Mesenchymal stem cell (in vitro differentiated cells and primary cell): ENCODE results near the gene TRMT13.

Source experiments
- DNase-seq: peaks from one replicate; pipeline ENCODE4 v3.0.0-alpha.2; 2013
- H2AFZ ChIP-seq: one replicate; pipeline ENCODE4 v1.6.1; 2013; ENCODE audit warnings: low read depth, mild to moderate bottlenecking, control low read depth, inconsistent platforms, low read length, moderate library complexity
- H2AK5ac ChIP-seq: 2 replicates; pipeline ENCODE4 v1.6.1; 2013; ENCODE audit warnings: low read length, moderate library complexity, mild to moderate bottlenecking, inconsistent platforms; ENCODE audit not compliant: severe bottlenecking
- H2BK120ac ChIP-seq: one replicate; pipeline ENCODE4 v1.6.1; 2013; ENCODE audit warnings: low read depth, mild to moderate bottlenecking, inconsistent platforms, low read length, moderate library complexity
- H2BK12ac ChIP-seq, 2 experiments: one replicate each; pipeline ENCODE4 v1.6.1; 2013; ENCODE audit warnings: inconsistent platforms in 2 of 2, low read length in 2 of 2, mild to moderate bottlenecking in 2 of 2, moderate library complexity in 2 of 2, control low read depth in 1 of 2
- H2BK15ac ChIP-seq: one replicate; pipeline ENCODE4 v1.6.1; 2013; ENCODE audit warnings: mild to moderate bottlenecking, low read depth, inconsistent platforms; ENCODE audit not compliant: poor library complexity, severe bottlenecking
- H2BK5ac ChIP-seq: 2 replicates; pipeline ENCODE4 v1.6.1; 2013; ENCODE audit warnings: low read depth, mild to moderate bottlenecking, low read length, control low read depth, inconsistent platforms; ENCODE audit not compliant: poor library complexity, severe bottlenecking
- H3K14ac ChIP-seq, 2 experiments: one replicate each; pipeline ENCODE4 v1.6.1; 2013; ENCODE audit warnings: inconsistent platforms in 2 of 2, low read length in 2 of 2, control low read depth in 1 of 2, mild to moderate bottlenecking in 1 of 2, moderate library complexity in 1 of 2
- H3K18ac ChIP-seq, 2 experiments: one replicate each; pipeline ENCODE4 v1.6.1; 2013; ENCODE audit warnings: inconsistent platforms in 2 of 2, low read length in 2 of 2, control low read depth in 1 of 2, low read depth in 1 of 2, mild to moderate bottlenecking in 1 of 2
- H3K23ac ChIP-seq, 2 experiments: one replicate each; pipeline ENCODE4 v1.6.1; 2013; ENCODE audit warnings: inconsistent platforms in 2 of 2, low read length in 2 of 2, mild to moderate bottlenecking in 2 of 2, moderate library complexity in 2 of 2, control low read depth in 1 of 2
- H3K27ac ChIP-seq: 2 replicates; pipeline ENCODE4 v1.5.1; 2013; ENCODE audit warnings: mild to moderate bottlenecking, moderate library complexity, low read length, control low read depth, inconsistent platforms; ENCODE audit not compliant: poor library complexity, severe bottlenecking
- H3K27me3 ChIP-seq, 2 experiments: 2 replicates each; pipeline versions ENCODE4 v1.6.1 to v1.7.0; 2013; ENCODE audit warnings: low read length in 2 of 2, mild to moderate bottlenecking in 2 of 2, moderate library complexity in 2 of 2, control low read depth in 1 of 2, inconsistent platforms in 1 of 2; ENCODE audit not compliant: control insufficient read depth in 1 of 2, insufficient read depth in 1 of 2
- H3K36me3 ChIP-seq, 2 experiments: 2 replicates each; pipeline versions ENCODE4 v1.6.1 to v1.7.0; 2013; ENCODE audit warnings: low read length in 2 of 2, control low read depth in 1 of 2, inconsistent platforms in 1 of 2, low read depth in 1 of 2, mild to moderate bottlenecking in 1 of 2; ENCODE audit not compliant: insufficient read depth in 2 of 2, control insufficient read depth in 1 of 2
- H3K4ac ChIP-seq, 2 experiments: one replicate each; pipeline ENCODE4 v1.6.1; 2013; ENCODE audit warnings: inconsistent platforms in 2 of 2, low read length in 2 of 2, mild to moderate bottlenecking in 2 of 2, moderate library complexity in 2 of 2, control low read depth in 1 of 2, low read depth in 1 of 2
- H3K4me1 ChIP-seq: 2 replicates; pipeline ENCODE4 v1.6.1; 2013; ENCODE audit warnings: low read depth, low read length, control low read depth; ENCODE audit not compliant: control insufficient read depth, insufficient read depth
- H3K4me2 ChIP-seq: 2 replicates; pipeline ENCODE4 v1.6.1; 2013; ENCODE audit warnings: low read length, mild to moderate bottlenecking, inconsistent platforms; ENCODE audit not compliant: poor library complexity, severe bottlenecking
- H3K4me3 ChIP-seq, 2 experiments: 2 replicates each; pipeline versions ENCODE4 v1.5.1 to v1.7.0; 2013; ENCODE audit warnings: low read length in 2 of 2, mild to moderate bottlenecking in 2 of 2, control low read depth in 1 of 2, low read depth in 1 of 2; ENCODE audit not compliant: insufficient read depth in 1 of 2
- H3K79me1 ChIP-seq: replicated peaks from 2 replicates; pipeline ENCODE4 v1.6.1; 2013; ENCODE audit warnings: mild to moderate bottlenecking, control low read depth, low read length, inconsistent platforms; ENCODE audit not compliant: poor library complexity, severe bottlenecking
- H3K9ac ChIP-seq: 2 replicates; pipeline ENCODE4 v1.7.0; 2013; ENCODE audit warnings: mild to moderate bottlenecking, low read length, moderate library complexity
- H3K9me3 ChIP-seq: 2 replicates; pipeline ENCODE4 v1.7.0; 2013; ENCODE audit warnings: mild to moderate bottlenecking, low read length; ENCODE audit not compliant: control insufficient read depth
- H4K8ac ChIP-seq: one replicate; pipeline ENCODE4 v1.6.1; 2013; ENCODE audit warnings: inconsistent platforms, mild to moderate bottlenecking, low read length, moderate library complexity
- H4K91ac ChIP-seq: one replicate; pipeline ENCODE4 v1.6.1; 2013; ENCODE audit warnings: mild to moderate bottlenecking, low read length, inconsistent platforms
- WGBS: methylation state at CpG from one replicate; pipeline ENCODE4 v1.1.7; 2013; ENCODE audit warnings: mixed read lengths; 5-methylcytosine and 5-hydroxymethylcytosine counted together

Gene TRMT13

DNA sequence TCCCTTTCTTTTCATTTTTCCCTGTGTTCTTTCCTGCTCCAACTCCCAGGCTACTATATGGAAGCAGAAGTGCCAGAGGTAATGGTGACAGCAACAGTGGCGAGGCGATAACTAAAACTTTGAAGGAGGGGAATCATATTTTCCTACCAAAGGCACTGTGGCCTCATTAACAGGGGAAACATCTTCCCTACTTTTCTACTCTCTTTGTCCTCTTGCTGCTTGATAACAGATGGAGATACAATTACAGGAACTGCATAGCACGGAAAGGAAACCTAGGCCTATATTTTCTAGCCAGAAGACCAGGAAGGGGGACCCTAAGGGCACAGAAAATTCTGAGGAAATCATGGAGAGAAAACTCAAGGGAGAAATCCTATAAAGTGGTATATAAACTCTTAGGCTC lies 42.5 kb upstream of the TRMT13 start:
- H3K9me3 ChIP-seq: no peaks in the 10 kb centered on the region
- WGBS: 100% methylated on average over 3 of the region's 3 CpGs

DNA sequence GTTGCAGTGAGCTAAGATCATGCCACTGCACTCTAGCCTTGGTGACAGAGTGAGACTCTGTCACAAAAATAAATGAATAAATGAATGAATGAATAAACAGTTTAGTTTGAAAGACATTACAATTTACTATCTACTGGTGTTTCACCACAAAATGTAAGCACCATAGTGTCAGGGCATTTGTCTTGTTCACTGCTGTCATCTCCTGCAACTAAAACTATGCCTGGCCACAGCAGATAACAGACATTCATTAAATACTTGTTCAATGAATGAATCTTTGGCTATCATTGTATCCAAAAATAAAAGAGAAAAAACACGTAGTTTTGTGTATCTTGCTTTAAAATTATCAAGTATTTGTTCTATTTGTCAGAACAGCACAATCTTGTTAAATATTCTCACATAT lies 32.8 kb upstream of the TRMT13 start:
- H3K27ac ChIP-seq: no peak overlapping the region
- peak; percentile 27 for DNase-seq
- no peak overlapping the region for H2BK120ac ChIP-seq
- peaks cover 0 to 4% of the 10 kb centered on the region in 2 experiments for H3K36me3 ChIP-seq
- no peak overlapping the region for H3K4me3 ChIP-seq
- no peak overlapping the region for H2AFZ ChIP-seq
- no peak overlapping the region for H3K23ac ChIP-seq
- no peaks in the 10 kb centered on the region for H3K9me3 ChIP-seq
- no peak overlapping the region for H2BK15ac ChIP-seq
- WGBS: no CpG with 5 or more reads among the region's 1 CpG
- no peaks in the 10 kb centered on the region for H3K27me3 ChIP-seq
- H3K4me1 ChIP-seq: no peaks in the 10 kb centered on the region
- H3K18ac ChIP-seq: no peak overlapping the region
- H3K4me2 ChIP-seq: no peak overlapping the region
- no peak overlapping the region for H2BK5ac ChIP-seq
- no peak overlapping the region for H2BK12ac ChIP-seq
- no peak overlapping the region for H3K4ac ChIP-seq
- no peak overlapping the region for H4K91ac ChIP-seq
- H4K8ac ChIP-seq: no peak overlapping the region
- peaks cover 4% of the 10 kb centered on the region for H3K79me1 ChIP-seq
- no peak overlapping the region for H3K14ac ChIP-seq
- H2AK5ac ChIP-seq: no peak overlapping the region
- no peak overlapping the region for H3K9ac ChIP-seq

More for the DNA sequence above, 42.5 kb upstream of the TRMT13 start:
- Histone ChIP-seq H2AFZ (no peak overlapping the region), H3K36me3 (peaks cover 3 to 10% of the 10 kb centered on the region in 2 experiments), H2AK5ac (no peak overlapping the region), H2BK5ac (no peak overlapping the region), H3K18ac (no peak overlapping the region), H3K4me1 (peaks cover 3% of the 10 kb centered on the region), H3K23ac (no peak overlapping the region), H4K91ac (no peak overlapping the region), H3K14ac (no peak overlapping the region), H3K27me3 (no peaks in the 10 kb centered on the region), H4K8ac (no peak overlapping the region), H2BK120ac (no peak overlapping the region), H3K4me2 (no peak overlapping the region), H2BK15ac (no peak overlapping the region), H3K9ac (no peak overlapping the region), H3K79me1 (peaks cover 3% of the 10 kb centered on the region), H3K27ac (no peak overlapping the region), H3K4ac (no peak overlapping the region), H2BK12ac (no peak overlapping the region), H3K4me3 (no peak overlapping the region)
- no peak for DNase-seq

DNA sequence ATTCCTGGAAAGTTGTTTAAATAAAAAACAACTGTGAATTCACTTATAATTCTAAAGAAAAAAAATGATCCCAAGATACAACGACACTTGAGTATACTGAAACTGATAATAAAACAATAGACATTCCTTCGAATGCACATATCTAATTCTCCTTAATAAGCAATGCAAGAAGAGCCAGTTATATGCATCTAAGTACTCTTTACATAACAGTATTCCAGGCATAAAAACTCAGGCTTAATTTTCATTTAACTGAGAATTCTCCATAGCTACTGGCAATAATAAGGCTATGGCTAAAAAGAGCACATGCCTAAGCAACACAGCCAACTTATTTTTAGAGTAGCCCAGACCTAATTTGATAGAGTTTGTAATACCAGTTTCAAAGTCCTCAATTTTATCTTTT lies 31.4 kb upstream of the TRMT13 start:
- WGBS: 98% methylated on average over 2 of the region's 2 CpGs
- H3K27me3 ChIP-seq: no peaks in the 10 kb centered on the region
- H2BK120ac ChIP-seq: no peak overlapping the region
- H2BK12ac ChIP-seq: no peak overlapping the region
- no peak overlapping the region for H3K9ac ChIP-seq
- H3K27ac ChIP-seq: no peak overlapping the region
- H3K4me2 ChIP-seq: no peak overlapping the region
- H3K9me3 ChIP-seq: no peaks in the 10 kb centered on the region
- peaks cover 3 to 4% of the 10 kb centered on the region in 2 experiments for H3K36me3 ChIP-seq
- no peak overlapping the region for H4K91ac ChIP-seq
- no peaks in the 10 kb centered on the region for H3K4me1 ChIP-seq
- DNase-seq: no peak
- peaks cover 2% of the 10 kb centered on the region for H3K79me1 ChIP-seq
- H3K4ac ChIP-seq: no peak overlapping the region
- H4K8ac ChIP-seq: no peak overlapping the region
- no peak overlapping the region for H3K18ac ChIP-seq
- H2AFZ ChIP-seq: no peak overlapping the region
- no peak overlapping the region for H3K4me3 ChIP-seq
- H3K14ac ChIP-seq: no peak overlapping the region
- no peak overlapping the region for H2BK15ac ChIP-seq
- no peak overlapping the region for H2BK5ac ChIP-seq
- H2AK5ac ChIP-seq: no peak overlapping the region
- H3K23ac ChIP-seq: no peak overlapping the region

DNA sequence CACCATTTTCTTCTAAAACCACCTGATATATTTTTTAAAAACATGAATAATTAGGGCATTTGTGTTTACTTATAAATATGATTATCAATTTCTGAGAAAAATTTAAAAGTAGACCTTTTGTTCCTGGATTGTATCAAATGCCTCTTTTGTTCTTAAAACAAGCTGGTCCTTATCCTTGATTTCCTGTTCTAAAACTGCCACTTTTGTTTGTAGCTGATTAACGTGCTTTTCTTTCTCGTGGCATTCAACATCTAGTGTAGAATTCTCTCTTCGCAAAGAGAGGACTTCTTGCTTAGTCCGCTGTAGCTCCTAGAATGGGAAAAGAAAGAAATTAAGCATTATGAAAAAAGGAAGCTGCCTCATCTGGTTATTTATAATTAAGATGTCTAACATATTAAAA lies 25.3 kb upstream of the TRMT13 start:
- 84% methylated on average over 3 of the region's 4 CpGs for WGBS
- Histone ChIP-seq H3K14ac (no peak overlapping the region), H2BK12ac (no peak overlapping the region), H3K4me2 (no peak overlapping the region), H2BK120ac (no peak overlapping the region), H3K27ac (no peak overlapping the region), H3K79me1 (peaks cover under 1% of the 10 kb centered on the region), H3K36me3 (peaks cover 4 to 7% of the 10 kb centered on the region in 2 experiments), H3K4me3 (no peak overlapping the region), H2AFZ (no peak overlapping the region), H2AK5ac (no peak overlapping the region), H2BK15ac (no peak overlapping the region), H3K23ac (no peak overlapping the region), H4K91ac (no peak overlapping the region), H3K18ac (no peak overlapping the region), H3K27me3 (no peaks in the 10 kb centered on the region), H3K4me1 (no peaks in the 10 kb centered on the region), H3K9ac (no peak overlapping the region), H3K4ac (no peak overlapping the region), H3K9me3 (no peaks in the 10 kb centered on the region), H4K8ac (no peak overlapping the region), H2BK5ac (no peak overlapping the region)
- DNase-seq: no peak
